LoVo (cell line): ENCODE measurements around the gene ATXN1.

ENCODE experiments used
- DNase-seq: peaks from one replicate; pipeline ENCODE4 v3.0.0-alpha.2; 2016; ENCODE audit warnings: low spot score

The ATXN1 gene

DNA sequence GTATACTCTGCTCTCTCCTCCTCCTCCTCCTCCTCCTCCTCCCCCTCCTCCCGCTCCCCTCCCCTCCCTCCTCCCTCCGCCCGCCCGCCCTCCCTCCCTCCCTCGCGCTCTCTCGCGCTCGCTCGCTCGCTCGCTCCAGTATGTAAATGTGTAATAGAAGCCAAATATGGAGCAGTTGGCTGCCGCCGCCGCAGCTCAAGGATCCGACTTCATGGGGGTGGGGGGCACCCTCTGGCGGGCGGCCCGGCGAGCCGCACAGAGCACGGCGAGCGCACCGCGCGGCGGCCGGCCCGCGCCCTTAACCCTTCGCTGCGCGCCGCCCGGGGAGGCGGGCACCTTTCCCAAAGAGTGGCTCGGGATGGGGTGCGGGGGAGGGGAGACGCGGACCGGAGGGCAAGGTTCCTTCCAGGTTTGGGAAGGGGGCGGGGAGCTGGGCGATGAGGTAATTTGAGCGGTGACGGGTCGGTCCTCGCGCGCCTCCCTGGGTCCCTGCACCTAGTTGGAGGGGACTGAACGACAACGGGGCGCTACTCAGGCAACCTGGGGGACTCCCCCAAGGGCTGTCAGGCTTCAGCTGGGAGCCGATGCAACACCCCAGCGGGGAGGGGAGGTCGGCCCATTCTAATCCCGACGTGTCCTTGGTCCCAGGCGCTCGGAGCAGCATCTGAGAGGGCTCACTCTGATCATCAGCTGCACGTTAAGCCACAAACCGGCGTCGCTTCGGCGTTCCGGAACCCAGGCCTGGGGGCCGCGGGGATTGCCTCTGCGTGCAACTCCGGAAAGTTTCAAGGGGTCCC lies 409 bp upstream of the ATXN1 start:
- peak; percentile 85 for DNase-seq

DNA sequence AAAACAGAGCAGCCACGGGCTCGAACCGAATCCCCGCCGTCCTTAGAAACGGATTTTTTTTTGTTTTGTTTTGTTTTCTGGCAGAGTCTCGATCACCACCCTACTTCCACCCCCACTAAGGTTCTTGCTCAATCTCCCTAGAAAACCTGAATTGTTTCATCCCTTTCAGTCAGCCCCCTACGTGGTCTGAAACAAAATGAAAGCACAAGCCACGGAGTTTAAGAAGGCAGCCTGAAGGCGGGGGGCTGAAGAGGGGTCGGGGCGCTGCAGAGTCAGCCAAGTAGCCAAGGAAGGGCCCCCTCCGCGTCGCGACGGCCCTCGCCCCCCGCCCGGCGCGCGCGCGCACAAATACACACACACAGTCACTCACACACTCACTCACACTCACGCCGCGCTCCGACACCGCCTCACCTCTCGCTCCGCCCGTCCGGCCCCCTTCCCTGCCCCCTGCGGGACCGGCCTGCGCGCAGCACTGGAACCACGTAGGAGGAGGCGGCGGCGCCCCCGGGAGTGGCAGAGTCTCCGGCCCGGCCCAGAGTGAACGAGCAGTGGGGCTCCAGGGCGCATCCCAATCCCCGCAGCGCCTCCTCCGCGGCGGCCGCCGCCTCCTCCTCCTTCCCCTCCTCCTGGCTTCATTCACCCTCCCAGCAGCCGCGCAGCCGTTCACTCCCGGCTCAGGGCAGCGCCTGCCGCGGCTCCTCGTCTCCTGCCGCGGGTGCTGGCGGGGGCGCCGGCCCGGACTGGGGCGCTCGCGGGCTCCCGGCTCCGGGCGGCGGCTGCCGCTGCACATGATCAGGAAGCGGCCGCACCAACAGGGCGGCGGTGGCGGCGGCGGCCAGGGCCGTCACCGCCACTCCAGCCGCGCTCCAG lies 1.4 kb downstream of the ATXN1 start:
- peak; percentile 72 for DNase-seq

DNA sequence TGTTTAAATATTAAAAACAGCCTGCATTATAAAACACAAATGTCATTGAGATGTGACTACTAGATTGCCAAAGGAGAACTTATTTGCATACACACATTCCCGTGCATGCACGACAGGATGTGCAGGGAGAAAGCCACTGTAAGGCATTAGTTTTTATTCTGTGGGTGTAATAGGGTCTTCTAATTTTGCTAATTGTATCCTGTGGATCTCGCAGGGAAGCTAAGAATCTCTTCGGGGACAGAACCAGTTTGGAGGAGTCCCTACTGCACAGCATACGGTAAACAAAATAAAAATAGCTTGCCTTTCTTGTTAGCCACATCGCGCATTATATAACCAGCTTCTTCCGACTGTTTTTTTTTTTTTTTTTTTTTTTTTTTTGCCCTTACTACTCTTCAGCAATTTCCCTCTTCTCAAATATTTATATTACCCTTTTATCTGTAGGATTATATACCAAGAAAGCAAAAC lies 2.0 kb downstream of the ATXN1 start:
- DNase-seq, result no peak

DNA sequence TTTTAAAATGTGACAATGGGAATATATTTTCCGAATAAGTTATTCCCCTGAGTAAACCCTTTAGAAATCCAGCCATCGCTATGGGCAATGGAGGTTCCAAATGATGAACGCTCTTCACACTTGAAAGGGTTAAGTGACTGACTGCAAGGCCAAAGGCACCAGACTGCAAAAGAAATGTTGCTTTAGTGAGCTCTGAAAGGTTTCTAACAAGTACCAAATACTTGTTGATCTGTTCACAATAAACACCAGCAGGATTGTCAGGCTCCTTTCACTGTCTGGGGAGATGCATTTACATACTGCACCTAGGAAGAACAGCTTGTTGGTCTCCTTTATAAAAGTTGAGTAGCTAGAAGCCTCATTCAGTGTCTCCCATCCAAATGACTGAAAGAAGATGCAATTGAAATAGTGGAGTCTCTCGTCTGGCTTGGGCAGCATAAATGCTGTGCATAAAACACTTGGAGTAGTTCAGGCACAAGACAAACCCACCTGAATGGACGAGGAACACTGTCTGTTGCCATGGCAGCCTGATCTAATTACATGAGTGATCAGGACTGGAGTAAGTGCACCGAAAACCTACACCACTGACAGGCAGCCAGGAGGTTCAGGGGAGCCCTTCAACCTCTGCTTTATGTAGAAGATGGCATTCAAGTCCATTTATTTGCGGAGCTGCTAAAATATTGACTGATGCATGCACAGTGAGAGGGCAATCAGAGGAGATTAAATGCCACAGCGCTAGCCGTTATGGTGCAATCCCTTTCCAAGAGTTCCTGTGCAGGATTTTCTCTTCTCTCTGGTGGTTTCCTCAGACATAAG lies 2.9 kb downstream of the ATXN1 start:
- no peak for DNase-seq

DNA sequence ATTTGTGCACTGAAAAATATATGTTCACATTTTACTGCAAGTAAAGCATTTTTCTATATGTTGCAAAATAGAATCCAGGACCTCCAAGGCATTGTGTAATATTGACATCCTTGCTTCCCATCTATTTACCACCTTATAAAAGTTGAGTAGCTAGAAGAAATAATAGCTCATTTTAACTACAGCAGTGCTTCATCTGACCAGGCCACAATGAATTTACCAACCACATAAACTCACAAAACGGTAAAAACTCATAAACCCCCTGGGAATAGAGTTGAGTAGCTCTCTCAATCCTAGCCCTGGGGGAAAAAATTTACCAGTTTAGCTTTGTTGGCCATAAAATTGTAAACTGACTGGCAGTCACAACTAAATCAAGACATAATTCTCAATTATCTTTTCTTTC lies 3.9 kb downstream of the ATXN1 start:
- no peak for DNase-seq

DNA sequence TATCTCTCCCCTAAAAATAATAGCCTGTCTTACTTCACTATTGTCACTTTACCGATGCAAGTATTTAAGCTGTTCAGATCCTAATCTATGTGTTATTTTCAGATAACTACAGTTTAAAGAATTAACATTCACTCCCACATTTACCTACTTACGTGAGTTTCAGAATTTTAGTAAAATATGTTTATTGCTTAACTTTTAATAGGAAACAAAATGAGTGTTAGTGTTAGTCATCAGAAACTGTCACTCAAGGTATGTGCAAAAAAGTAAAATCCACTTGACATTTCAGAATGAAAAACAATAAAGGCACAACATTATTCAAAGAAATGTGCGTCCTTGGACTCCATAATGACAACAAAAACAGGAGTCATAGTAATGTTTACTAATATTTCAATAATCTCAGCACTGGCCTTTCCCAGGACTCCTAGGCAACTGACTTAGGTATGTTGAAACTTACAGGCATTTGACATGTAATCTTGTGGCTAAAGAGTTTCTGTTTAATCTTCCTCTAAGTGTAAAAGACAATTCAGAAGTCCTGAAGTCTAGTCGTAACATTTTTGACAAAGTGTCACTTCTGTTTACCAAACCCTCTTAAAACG lies 4.5 kb downstream of the ATXN1 start:
- DNase-seq, result no peak

DNA sequence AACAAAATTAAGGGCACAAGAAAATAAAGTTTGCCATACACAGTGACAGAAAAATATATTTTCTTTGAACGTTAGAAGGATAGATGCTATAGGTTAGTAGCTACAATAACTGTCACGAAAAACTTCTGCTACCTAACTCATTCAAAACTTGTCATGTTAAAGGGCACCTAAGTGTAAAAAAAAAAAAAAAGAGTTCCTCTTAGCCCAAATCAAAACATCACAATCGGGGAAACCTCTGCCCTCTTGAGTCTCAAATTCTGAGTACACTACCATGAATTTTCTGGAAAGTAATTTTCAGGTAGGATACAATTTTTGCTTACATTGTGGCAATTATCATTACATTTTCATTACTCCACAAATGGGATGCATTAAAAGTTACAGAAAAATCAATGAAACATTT lies 5.7 kb downstream of the ATXN1 start:
- DNase-seq, result no peak

DNA sequence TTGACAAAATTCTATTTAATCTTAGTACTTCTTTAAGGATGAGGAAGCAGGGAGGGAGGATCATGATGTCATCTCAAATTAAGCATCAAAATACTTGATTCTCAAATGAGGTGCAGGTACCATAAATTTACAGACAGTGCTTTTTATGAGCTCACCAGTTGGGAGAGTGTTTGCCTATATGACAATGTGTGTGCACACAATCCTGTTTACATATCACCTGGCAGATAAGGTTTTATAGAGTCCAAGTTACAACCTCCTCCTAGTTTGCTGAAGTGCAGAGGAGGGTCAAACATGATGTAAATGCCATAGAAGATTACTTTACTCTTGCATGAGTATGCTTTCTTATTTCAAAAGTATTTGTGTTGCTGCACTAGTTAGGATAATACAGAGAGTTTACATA lies 6.4 kb downstream of the ATXN1 start:
- peak; percentile 59 for DNase-seq

DNA sequence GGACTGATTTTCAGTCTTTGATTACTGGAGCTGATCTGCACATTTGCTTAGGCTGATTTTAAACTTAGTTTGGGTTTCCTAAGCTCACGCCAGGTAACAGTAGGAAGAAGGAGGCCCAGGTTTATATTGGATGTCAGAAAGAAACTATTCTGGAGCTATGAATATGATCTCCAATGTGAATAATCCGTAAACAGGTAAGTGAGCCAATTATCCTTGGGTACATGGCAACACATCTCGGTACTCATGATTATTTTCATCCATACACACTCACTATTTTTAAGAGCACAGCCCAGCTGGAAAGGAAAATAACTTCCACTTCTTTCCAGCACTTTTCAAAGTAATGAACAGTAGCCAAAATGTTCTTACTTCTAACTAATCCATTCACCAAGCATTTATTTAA lies 7.0 kb downstream of the ATXN1 start:
- DNase-seq, result no peak

DNA sequence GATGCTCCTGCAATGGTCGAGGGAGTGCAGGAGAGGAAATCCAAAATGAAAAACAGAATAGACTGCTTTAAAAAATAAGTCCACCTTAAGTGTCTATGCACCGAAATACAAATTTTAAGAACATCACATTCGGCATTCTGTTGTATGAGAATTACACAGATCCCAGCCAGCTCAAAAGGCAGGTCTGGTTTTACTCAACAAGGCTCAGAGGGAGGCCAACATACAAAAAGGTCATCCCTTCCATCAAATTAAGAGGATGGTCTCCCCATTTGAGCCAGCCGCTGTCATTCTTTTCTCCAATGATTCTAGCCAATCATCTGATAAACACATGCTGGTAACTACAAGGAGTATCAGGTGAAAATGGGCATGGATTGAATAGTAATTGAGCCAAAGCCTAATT lies 7.9 kb downstream of the ATXN1 start:
- DNase-seq, result no peak

DNA sequence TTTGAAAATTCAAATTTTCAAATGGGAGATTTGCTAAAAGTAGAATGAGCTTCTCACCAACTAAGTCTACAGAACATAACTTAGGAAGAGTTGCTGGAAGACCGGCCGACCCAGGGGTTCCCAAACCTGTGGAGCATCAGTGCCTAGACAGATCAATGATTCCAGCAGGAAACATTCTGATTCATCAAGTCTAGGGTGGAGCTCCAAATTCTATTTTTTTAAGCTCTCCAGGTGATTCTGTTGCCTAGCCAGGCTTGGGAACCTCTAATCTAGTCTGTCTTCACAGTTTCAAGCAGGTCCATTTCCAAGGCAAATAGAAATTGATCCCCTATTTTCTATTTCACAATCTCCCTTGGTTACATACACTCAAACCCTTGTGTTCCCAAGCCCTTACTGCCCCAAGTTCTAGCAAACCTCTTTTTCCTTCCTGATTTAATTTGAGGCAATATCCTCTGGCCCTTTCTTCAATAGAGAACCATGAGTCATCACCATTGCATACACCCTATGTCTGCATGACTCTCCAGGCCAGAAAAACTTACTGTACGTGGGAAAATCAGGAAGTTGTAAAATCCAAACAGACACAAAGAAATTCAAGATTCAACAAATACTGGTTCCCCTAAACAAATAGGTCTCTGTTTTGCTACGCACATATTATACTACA lies 8.9 kb downstream of the ATXN1 start:
- DNase-seq, result peak; percentile 76

DNA sequence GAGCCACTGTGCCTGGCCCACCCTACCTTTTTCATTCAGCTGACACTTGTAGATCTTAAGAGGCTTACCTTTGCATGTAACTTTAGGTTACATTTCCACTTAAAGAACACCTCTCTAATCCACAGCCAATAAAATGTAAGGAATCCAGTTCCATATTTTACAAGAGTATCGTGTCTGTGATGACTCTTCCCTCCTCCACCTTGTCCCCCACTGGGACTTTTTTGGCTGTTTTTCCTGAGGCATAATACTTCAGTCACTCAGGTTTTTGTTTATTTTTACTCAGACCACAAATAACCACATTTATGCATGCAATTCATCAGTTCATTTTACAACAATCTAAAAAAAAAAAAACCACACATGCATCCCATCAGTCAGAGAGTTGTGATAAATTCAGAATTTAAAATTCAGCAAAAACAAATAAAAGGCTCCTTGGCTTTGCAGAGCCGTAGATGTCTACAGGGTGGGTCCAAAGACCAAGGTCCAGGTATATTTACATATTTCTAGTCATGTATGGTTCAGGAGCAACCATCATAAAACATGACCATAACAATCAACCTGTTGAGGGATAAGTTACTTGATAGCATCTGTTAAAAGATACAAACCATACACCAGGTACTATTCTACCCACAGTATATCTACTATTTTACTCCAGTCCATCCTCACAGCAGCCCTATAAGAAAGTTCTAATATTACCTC lies 9.9 kb downstream of the ATXN1 start:
- DNase-seq, result peak; percentile 46

DNA sequence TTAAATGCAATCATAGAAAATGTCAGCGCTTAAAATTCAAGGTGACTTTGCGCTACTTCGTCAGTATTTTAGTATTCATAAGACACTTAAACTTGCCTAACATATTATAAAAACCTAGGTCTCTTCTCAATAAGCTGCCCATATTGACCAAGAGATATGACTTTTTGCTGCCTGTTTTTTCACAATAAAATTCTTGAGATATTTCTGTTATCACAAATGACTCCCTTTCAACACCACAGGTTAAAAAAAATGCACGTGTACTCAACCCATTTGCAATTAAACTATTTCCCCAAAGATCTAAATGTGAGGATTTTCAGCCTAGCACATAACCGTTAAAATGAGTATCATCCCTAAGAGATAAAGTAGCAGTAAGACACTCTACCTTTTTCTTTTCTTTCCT lies 10.7 kb downstream of the ATXN1 start:
- DNase-seq, result no peak

DNA sequence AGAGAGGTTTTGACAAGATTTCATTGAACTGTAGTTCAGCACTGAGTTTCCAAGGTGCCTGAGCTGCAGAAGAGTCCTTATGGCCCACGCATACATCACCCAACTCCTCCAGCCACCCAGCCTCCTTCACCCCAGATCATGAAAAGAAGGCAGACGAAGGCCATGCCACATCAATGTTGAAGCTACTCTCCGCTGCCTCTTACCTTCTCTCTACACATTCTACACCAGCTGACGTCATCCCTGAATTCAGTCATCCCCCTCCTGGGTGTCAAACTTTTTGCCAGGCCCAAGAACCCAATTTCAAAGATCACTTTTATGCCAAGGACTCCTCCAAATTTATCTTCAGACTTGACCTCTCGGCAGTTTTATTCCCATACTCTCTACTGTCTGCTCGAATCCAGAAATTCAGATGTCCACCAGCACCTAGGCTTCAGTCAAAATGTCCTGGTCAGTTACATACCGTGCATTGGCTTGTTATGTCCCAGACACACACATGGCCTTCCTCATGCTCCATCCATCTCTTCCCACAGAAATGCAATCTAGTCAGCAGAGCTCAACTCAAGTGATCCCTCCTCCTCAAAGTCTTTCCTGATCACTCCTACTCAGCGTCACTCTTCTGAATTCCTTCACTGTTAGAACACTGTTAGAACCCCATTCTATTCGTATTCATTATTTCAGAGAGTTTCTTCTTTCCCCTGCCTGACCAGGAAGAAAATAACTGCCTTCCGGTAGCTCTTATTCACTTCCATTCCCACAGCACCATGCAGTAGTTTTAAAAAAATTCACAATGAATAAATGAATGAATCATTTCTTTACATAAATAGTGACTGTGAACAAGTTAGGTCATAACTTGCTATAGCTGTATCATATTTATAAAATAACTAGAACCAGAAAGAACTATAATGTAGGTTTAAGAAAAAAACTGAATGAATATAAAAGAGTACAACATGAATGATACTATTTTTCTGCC lies 11.5 kb downstream of the ATXN1 start:
- no peak for DNase-seq

DNA sequence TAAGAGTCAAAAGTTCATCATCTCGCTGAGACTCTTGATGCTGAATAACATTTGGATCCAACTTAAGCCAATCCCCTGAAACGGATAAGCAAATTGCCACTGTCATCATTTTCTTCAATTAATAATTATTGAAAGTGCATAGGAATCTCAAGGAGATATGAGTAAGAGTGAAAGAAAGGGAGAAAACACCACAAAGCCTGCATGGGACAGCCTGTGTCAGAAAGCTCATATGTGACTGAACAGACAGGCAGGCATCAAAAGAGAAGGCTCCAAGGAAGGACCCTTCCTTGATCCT lies 13.3 kb downstream of the ATXN1 start:
- no peak for DNase-seq

DNA sequence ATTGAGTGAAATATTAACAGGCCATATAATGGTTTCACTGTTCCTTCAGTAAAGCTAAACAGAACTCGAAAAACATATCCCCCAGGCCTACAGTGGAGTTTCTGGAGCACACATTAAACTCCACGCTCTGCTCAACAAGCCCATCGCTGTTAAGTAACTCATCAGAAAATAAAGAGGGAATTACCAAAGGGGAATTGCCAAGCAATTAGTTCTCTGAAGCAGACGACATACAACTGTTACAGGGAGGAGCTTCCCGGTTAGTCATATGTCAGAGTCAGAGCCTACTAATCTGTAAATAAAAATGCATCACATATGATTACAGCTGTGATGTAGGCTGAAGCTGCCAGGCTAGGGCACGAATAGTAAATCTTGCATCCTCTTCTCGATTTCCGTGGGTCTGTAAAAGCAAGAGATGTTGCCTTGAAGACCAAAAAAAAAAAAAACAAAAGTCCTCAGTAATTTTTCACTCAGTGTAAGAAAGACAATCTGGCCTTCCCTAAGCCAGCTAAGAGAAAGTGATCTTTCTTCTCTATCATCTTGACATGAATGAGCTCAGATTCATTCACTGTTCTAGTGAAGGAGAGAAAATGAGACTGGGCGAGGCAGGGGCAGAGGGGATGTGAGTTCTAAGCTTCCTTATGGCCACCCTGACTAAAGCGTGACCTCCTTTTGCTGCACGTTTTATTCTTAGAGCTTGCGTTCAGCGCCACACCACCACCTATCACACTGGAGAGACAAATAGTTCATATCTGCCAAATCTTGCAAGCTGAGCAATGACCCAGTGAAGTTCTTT lies 13.8 kb downstream of the ATXN1 start:
- DNase-seq, result no peak

DNA sequence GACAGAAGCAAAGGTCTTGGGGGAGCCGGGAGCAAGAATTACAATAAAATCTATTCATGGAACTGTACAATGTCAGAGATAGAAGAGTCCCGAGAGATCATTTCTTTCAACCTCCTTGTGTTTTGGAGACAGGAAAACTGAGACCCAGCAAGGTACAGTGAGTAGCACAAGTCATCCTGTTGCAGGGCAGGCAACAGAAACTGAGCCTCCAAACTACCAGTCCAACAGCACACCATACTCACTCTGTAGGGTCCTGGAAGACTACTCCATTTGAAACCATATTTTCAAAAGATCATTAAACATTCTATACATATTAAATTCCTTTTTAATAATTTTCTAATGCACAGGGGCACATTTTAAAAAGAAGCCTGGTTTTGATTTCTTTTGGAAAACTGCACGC lies 14.4 kb downstream of the ATXN1 start:
- DNase-seq, result no peak

DNA sequence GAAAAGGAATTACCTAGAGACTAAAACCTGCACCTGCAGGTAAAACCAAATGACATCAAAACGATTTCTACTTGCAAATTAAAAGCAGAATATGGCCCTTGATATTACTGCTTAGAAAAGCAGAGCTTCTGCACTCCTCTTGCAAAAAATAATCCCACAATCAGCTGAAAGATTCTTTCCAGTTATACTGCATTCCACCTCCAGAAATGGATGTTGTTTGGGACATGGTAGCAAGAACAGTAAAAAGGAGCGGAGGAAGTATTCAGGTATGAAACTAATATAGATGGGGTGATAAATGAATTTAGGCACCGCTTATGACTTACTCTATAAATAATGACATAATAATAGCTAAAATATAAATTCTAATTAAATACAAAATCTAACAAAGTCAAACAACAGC lies 14.9 kb downstream of the ATXN1 start:
- no peak for DNase-seq

DNA sequence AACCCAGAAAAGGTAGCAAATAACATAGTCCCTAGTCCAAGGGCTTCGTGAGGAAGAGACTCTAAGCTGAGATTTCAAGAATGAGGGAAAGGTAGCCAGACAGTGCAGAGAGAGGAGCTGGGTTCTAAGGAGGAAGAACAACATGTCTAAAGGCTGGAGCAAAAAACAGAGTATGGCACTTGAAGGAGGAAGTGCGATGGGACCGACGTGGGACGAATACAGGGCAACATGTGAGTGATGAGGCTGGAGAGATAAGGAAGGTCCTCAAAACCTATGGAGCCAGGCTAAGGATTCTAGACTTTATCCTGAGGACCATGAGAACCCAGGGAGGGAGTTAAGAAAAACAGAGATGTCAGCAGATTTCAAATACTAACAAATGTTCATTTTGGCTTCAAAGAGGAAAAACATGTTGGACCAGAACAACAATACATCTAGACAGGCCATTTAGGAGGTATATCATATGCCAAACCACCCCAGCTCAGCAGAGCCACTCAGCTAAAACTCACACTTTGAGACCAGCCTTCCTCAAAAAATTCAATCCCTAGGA lies 17.5 kb downstream of the ATXN1 start:
- no peak for DNase-seq
